Measurements from ENCODE around the gene THAP4. TPM values are rescaled to one million over a fixed set of nuclear protein-coding genes. Genes with fewer than 3 reads are reported as not detected.

THAP4 gene
- total RNA-seq, 1 experiment from 2014 or later = 88.6 TPM

DNA sequence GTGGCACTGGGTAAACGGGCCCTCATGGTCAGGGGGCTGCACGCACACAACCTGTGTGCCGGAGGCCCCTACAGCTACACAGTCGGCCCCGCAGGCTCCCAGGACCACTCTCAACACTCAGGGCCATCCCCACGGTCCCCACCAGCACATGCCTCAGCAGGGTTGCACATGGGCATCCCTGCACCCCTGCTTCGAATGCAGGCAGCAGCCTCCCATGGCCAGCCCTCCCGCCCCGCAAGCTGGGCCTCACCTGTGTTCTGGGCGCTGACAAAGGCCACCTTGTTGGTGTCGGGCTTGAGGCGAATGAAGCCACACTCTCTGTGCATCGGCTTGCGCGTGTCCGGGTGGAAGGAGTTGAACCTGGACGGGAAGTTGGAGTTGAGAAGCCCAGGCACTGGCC, 34.2 kb downstream of the THAP4 start:
- no peak overlapping the region for H3K4me3 Mint-ChIP-seq
- H3K36me3 Mint-ChIP-seq = peaks cover 46% of the 10 kb centered on the region

GRCh38 chr2:241601841-241602240, 35.1 kb downstream of the THAP4 start:
- ChIA-PET POLR2A (no interaction called here), CTCF (no interaction called here)
- H3K4me3 Mint-ChIP-seq = no peak overlapping the region
- no peaks in the 10 kb centered on the region for H3K4me1 Mint-ChIP-seq
- H3K27ac Mint-ChIP-seq = no peak overlapping the region
- no peak for DNase-seq (ENCODE audit: low spot score)
- no peak for ATAC-seq
- no peak for TF ChIP-seq ZNF396 (CRISPR knock-in tag; IDR thresholded peaks at IDR 0.05; ENCODE audit: borderline replicate concordance)
- TF ChIP-seq SMAD3 (CRISPR knock-in tag; IDR thresholded peaks at IDR 0.05; ENCODE audit: borderline replicate concordance) = no peak
- TF ChIP-seq PREB (CRISPR knock-in tag; IDR thresholded peaks at IDR 0.05; ENCODE audit: borderline replicate concordance) = no peak
- H3K9me3 Mint-ChIP-seq = no peaks in the 10 kb centered on the region
- H3K27me3 Mint-ChIP-seq (ENCODE audit: low read depth) = no peaks in the 10 kb centered on the region
- H3K36me3 Mint-ChIP-seq = peaks cover 52% of the 10 kb centered on the region

More for the DNA sequence above, 34.2 kb downstream of the THAP4 start:
- POLR2A ChIA-PET = no interaction called here
- no peaks in the 10 kb centered on the region for H3K4me1 Mint-ChIP-seq
- DNase-seq (ENCODE audit: low spot score) (no peak), ATAC-seq (no peak)
- TF ChIP-seq IRF1 (CRISPR knock-in tag; IDR thresholded peaks at IDR 0.05) (no peak), ZNF423 (CRISPR knock-in tag; IDR thresholded peaks at IDR 0.05) (no peak), TCF7 (CRISPR knock-in tag; IDR thresholded peaks at IDR 0.05; ENCODE audit: low read depth) (no peak), MXD4 (CRISPR knock-in tag; IDR thresholded peaks at IDR 0.05; ENCODE audit: borderline replicate concordance) (no peak), NFE2L1 (CRISPR knock-in tag; IDR thresholded peaks at IDR 0.05) (no peak), GRHL2 (CRISPR knock-in tag; IDR thresholded peaks at IDR 0.05; ENCODE audit: insufficient replicate concordance, severe bottlenecking) (no peak), ZNF263 (CRISPR knock-in tag; IDR thresholded peaks at IDR 0.05; ENCODE audit: low read depth) (no peak), GABPB1 (CRISPR knock-in tag; IDR thresholded peaks at IDR 0.05) (no peak), NR1H2 (CRISPR knock-in tag; IDR thresholded peaks at IDR 0.05) (no peak), NFYB (CRISPR knock-in tag; conservative IDR thresholded peaks at IDR 0.05; ENCODE audit: low read depth) (no peak), JUN (CRISPR knock-in tag; IDR thresholded peaks at IDR 0.05) (no peak), HMGA2 (CRISPR knock-in tag; IDR thresholded peaks at IDR 0.05) (no peak)
- TF ChIP-seq, protein P1, sequence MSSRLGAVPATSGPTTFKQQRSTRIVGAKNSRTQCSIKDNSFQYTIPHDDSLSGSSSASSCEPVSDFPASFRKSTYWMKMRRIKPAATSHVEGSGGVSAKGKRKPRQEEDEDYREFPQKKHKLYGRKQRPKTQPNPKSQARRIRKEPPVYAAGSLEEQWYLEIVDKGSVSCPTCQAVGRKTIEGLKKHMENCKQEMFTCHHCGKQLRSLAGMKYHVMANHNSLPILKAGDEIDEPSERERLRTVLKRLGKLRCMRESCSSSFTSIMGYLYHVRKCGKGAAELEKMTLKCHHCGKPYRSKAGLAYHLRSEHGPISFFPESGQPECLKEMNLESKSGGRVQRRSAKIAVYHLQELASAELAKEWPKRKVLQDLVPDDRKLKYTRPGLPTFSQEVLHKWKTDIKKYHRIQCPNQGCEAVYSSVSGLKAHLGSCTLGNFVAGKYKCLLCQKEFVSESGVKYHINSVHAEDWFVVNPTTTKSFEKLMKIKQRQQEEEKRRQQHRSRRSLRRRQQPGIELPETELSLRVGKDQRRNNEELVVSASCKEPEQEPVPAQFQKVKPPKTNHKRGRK (CRISPR knock-in tag; IDR thresholded peaks at IDR 0.05; ENCODE audit: borderline replicate concordance) = no peak
- TF ChIP-seq, protein P2, sequence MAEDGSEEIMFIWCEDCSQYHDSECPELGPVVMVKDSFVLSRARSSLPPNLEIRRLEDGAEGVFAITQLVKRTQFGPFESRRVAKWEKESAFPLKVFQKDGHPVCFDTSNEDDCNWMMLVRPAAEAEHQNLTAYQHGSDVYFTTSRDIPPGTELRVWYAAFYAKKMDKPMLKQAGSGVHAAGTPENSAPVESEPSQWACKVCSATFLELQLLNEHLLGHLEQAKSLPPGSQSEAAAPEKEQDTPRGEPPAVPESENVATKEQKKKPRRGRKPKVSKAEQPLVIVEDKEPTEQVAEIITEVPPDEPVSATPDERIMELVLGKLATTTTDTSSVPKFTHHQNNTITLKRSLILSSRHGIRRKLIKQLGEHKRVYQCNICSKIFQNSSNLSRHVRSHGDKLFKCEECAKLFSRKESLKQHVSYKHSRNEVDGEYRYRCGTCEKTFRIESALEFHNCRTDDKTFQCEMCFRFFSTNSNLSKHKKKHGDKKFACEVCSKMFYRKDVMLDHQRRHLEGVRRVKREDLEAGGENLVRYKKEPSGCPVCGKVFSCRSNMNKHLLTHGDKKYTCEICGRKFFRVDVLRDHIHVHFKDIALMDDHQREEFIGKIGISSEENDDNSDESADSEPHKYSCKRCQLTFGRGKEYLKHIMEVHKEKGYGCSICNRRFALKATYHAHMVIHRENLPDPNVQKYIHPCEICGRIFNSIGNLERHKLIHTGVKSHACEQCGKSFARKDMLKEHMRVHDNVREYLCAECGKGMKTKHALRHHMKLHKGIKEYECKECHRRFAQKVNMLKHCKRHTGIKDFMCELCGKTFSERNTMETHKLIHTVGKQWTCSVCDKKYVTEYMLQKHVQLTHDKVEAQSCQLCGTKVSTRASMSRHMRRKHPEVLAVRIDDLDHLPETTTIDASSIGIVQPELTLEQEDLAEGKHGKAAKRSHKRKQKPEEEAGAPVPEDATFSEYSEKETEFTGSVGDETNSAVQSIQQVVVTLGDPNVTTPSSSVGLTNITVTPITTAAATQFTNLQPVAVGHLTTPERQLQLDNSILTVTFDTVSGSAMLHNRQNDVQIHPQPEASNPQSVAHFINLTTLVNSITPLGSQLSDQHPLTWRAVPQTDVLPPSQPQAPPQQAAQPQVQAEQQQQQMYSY (CRISPR knock-in tag; IDR thresholded peaks at IDR 0.05) = no peak
- CTCF ChIA-PET = no interaction called here
- H3K9me3 Mint-ChIP-seq = no peaks in the 10 kb centered on the region
- no peak overlapping the region for H3K27ac Mint-ChIP-seq
- no peaks in the 10 kb centered on the region for H3K27me3 Mint-ChIP-seq (ENCODE audit: low read depth)

DNA sequence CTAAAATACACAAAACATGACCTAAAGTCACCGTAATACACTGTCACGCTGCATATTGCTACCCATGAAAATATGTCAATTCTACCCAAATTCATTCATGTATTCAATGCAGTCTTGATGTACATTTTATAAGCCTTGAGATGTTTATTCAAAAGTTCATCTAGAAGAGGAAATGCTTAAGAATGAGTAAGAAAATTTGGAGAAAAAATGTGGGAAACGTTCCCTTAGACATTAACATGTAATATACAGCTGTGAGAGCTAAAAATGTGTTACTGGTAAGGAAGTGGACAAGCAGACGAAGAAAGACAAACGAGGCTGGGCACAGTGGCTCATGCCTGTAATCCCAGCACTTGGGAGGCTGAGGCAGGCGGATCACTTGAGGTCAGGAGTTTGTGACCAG, 37.3 kb downstream of the THAP4 start:
- POLR2A ChIA-PET = no interaction called here
- ATAC-seq = no peak
- TF ChIP-seq OVOL2 (CRISPR knock-in tag; IDR thresholded peaks at IDR 0.05; ENCODE audit: borderline replicate concordance) (no peak), SOX15 (CRISPR knock-in tag; IDR thresholded peaks at IDR 0.05) (no peak), GRHL2 (CRISPR knock-in tag; IDR thresholded peaks at IDR 0.05; ENCODE audit: insufficient replicate concordance, severe bottlenecking) (no peak), ZNF396 (CRISPR knock-in tag; IDR thresholded peaks at IDR 0.05; ENCODE audit: borderline replicate concordance) (no peak), CDX4 (CRISPR knock-in tag; IDR thresholded peaks at IDR 0.05; ENCODE audit: borderline replicate concordance) (no peak)
- TF ChIP-seq, protein P3, sequence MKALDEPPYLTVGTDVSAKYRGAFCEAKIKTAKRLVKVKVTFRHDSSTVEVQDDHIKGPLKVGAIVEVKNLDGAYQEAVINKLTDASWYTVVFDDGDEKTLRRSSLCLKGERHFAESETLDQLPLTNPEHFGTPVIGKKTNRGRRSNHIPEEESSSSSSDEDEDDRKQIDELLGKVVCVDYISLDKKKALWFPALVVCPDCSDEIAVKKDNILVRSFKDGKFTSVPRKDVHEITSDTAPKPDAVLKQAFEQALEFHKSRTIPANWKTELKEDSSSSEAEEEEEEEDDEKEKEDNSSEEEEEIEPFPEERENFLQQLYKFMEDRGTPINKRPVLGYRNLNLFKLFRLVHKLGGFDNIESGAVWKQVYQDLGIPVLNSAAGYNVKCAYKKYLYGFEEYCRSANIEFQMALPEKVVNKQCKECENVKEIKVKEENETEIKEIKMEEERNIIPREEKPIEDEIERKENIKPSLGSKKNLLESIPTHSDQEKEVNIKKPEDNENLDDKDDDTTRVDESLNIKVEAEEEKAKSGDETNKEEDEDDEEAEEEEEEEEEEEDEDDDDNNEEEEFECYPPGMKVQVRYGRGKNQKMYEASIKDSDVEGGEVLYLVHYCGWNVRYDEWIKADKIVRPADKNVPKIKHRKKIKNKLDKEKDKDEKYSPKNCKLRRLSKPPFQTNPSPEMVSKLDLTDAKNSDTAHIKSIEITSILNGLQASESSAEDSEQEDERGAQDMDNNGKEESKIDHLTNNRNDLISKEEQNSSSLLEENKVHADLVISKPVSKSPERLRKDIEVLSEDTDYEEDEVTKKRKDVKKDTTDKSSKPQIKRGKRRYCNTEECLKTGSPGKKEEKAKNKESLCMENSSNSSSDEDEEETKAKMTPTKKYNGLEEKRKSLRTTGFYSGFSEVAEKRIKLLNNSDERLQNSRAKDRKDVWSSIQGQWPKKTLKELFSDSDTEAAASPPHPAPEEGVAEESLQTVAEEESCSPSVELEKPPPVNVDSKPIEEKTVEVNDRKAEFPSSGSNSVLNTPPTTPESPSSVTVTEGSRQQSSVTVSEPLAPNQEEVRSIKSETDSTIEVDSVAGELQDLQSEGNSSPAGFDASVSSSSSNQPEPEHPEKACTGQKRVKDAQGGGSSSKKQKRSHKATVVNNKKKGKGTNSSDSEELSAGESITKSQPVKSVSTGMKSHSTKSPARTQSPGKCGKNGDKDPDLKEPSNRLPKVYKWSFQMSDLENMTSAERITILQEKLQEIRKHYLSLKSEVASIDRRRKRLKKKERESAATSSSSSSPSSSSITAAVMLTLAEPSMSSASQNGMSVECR (CRISPR knock-in tag; IDR thresholded peaks at IDR 0.05; ENCODE audit: borderline replicate concordance) = no peak

More for the DNA sequence above, 37.3 kb downstream of the THAP4 start:
- no peak for DNase-seq (ENCODE audit: low spot score)
- H3K4me3 Mint-ChIP-seq = no peak overlapping the region
- H3K36me3 Mint-ChIP-seq = peaks cover 48% of the 10 kb centered on the region
- CTCF ChIA-PET = interaction anchor here (1.0 kb wide), 1 partner anchor 208 kb away, joined by 5 read pairs; no protein-coding TSS in a partner anchor
- H3K4me1 Mint-ChIP-seq = no peaks in the 10 kb centered on the region
- H3K27me3 Mint-ChIP-seq (ENCODE audit: low read depth) = no peaks in the 10 kb centered on the region
- no peak overlapping the region for H3K27ac Mint-ChIP-seq
- no peaks in the 10 kb centered on the region for H3K9me3 Mint-ChIP-seq

Measured in WTC11 (cell line).